KOPT-K1 (cell line): ENCODE results near the gene ITGA1.

Experiments
- H3K27ac ChIP-seq: fragments of 200-600 bp; sonication (generic); 2 replicates; pipeline ENCODE4 v1.5.1; 2016; ENCODE audit warnings: antibody characterized with exemption, mild to moderate bottlenecking, low read depth, low read length; ENCODE audit not compliant: poor library complexity, severe bottlenecking
- H3K36me3 ChIP-seq: fragments of 200-600 bp; sonication (generic); 2 replicates; pipeline ENCODE4 v1.5.1; 2017; ENCODE audit warnings: antibody characterized with exemption, mild to moderate bottlenecking, low read length, moderate library complexity; ENCODE audit not compliant: insufficient read depth
- H3K9me3 ChIP-seq: fragments of 200-600 bp; sonication (generic); 2 replicates; pipeline ENCODE4 v1.5.1; 2017; ENCODE audit warnings: antibody characterized with exemption, low read length, mild to moderate bottlenecking; ENCODE audit not compliant: insufficient read depth, poor library complexity, severe bottlenecking

Gene ITGA1

DNA sequence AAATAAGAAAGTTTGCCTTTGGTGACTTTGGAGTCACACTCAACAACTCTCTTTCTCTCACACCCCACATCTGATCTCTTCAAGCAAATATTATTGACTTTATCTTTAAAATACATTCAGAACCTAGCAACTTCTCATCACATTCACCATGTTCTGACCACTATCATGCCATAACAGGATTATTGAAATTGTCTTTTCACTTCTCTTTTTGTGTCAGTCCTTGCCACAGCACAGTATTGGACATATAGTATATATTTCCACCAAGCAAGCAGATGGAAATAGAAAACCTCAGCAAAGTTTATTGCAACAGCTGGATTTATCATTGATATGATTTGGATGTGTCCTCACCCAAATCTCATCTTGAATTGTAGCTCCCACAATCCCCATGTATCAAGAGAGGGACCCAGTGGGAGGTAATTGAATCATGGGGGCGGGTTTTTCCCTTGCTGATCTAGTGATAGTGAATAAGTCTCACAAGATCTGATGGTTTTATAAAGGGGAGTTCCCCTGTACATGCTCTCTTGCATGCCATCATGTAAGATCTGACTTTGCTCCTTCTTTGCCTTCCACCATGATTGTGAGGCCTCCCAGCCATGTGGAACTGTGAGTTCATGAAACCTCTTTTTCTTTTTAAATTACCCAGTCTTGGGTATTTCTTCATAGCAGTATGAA is 26.9 kb upstream of the ITGA1 start:
- Histone ChIP-seq H3K36me3 (no peaks in the 10 kb centered on the region), H3K27ac (no peak overlapping the region), H3K9me3 (peaks cover 4% of the 10 kb centered on the region)

DNA sequence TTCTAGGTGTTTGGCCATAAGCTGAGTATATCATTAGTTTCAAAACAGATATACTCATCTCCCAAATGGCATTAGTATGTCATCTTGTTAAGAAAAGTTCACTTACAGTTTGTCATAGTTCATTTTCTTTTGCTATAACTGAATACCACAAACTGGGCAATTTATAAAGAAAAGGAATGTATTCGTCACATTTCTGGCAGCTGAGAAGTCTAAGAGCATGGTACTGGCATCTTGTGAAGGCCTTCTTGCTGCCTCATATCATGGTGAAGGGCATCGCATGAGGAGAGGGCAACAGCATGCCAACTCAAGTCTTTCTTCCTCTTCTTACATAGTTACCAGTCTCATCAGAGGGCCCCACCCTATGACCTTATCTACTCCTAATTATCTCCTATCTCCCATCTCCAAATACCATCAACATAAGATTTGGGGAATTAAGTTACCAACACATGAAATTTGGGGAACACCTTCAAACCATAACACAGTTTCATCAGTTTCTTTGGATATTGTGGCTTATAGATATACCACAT is 20.4 kb upstream of the ITGA1 start:
- Histone ChIP-seq H3K27ac (no peak overlapping the region), H3K36me3 (no peaks in the 10 kb centered on the region), H3K9me3 (peaks cover 4% of the 10 kb centered on the region)

DNA sequence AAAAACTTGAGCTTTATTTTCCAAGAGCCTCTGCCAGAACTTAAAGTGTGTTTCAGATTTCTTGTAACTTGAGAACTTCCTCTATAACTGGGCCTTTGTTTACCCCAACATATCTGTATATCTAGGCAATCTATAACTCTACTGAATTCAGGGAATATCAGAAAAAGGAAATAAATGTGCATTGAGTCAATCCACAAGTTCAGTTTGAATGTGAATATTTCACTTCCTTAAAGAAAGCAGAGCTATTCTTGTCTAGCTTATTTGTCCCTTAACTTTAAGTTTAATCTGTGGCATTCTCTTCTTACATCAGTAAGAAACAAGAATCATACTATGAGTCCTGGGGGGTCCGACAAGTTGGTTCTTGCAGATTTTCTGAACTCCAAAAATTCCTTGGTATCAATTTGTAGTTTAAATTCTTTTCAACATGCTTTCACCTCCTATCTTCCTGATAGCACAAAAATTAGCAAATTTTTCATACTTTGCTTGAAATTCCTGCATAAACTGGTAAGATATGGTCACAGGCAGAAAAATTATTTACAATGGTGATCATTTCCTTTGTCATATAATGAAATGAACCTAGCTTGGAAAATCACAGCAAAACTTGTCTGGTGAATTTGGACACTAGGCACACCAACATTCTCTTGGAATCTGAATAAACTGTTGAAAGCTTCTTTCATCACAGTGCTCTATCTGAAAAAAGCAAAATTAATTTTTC is 19.8 kb upstream of the ITGA1 start:
- no peaks in the 10 kb centered on the region for H3K36me3 ChIP-seq
- peaks cover 4% of the 10 kb centered on the region for H3K9me3 ChIP-seq
- H3K27ac ChIP-seq: peak overlapping the region; percentile 21

DNA sequence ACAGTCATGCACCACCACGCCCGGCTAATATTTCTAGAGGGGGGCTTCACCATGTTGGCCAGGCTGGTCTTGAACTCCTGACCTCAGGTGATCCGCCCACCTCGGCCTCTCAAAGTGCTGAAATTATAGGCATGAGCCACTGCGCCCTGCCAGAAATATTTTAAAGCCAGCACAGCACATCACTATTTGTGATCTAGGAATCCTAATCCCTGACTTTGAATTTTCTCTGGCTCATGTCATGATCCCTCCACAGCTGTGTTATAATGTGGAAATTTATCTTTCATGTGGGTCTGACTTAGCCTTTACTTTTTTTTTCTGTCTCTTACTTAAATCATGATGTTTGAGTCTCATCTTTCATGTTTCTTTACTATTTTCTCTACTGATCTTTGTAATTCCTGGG is 18.7 kb upstream of the ITGA1 start:
- H3K27ac ChIP-seq: no peak overlapping the region
- H3K36me3 ChIP-seq: no peaks in the 10 kb centered on the region
- peaks cover 4% of the 10 kb centered on the region for H3K9me3 ChIP-seq

DNA sequence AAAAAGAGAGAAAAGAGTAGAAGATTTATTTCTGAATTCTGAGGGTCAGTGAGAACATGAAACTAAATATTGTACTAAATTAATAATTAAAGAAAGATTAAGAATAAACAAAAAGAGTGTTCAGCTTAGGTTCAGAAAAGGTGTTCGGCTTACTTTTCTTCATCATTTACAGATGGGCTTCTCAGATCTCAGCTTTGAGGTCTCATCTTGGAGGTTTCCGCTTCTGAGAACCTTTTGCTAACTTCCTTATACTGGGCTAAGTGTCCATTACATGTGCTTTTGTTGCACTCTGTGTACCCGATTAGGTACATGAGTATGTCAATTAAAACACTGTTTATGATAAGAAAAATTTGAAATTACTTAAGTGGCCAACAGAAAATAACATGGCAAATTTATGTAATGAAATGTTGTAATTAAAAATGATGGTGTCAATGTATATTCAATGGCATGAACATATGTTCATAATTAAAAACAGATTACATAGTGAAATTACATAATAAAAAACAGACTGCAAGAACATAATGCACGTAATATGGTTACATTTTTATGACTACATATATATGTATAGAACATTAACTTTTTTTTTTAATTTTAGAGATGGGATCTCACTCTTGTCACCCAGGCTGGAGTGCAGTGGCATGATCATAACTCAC is 17.3 kb upstream of the ITGA1 start:
- H3K27ac ChIP-seq: peak overlapping the region; percentile 84
- H3K9me3 ChIP-seq: no peaks in the 10 kb centered on the region
- no peaks in the 10 kb centered on the region for H3K36me3 ChIP-seq

DNA sequence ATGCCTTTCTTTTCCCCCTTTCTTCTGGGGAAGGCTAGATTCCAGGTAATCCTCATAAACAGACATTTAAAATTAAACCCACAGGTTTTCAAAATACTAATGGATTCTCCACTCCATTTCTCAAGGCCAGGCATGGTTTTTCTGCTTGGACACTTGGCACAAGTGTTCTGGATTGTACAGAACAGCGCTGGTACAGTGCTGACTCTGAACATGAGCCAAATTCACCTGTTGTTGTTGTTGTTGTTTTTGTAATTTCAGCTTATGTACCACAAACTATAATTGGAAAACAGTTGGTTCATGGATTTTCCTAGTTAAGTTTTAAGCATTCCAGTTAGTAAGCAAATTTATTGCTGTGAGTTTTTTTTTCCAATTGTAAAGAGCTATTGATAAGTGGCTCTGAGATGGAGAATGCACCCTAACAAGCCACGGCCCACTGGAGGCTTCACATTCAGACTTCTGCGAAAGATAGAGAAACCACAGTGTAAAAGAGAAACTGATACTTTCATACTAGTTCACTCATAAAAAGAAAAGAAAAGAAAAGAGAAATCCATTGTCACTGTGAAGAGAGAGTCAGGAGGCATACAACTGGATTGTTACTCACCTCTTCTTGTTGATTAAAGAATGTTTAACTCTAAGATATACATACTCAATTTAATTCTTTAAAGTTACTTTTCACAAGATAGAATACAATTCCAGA is 16.2 kb upstream of the ITGA1 start:
- H3K36me3 ChIP-seq: no peaks in the 10 kb centered on the region
- no peaks in the 10 kb centered on the region for H3K9me3 ChIP-seq
- H3K27ac ChIP-seq: peak overlapping the region; percentile 84

DNA sequence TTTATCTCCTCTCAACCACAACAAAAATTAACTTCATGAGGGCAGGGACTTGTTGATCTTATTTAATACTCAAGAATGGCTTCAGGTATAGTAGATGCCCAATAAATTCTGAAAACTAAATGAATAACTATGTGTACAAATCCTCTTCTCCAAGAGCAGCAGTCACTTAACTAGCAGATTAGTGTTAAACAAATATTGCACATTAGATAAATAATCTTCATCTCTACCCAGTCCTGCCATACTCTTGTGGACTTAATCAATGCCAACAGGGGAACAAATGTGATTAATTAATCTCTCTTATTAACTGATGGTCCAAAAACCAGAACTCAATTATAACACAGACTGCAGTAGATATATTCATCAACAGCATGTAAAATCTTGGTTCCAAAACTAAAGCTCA is 15.0 kb upstream of the ITGA1 start:
- H3K27ac ChIP-seq: peak overlapping the region; percentile 84
- H3K36me3 ChIP-seq: no peaks in the 10 kb centered on the region
- H3K9me3 ChIP-seq: no peaks in the 10 kb centered on the region

DNA sequence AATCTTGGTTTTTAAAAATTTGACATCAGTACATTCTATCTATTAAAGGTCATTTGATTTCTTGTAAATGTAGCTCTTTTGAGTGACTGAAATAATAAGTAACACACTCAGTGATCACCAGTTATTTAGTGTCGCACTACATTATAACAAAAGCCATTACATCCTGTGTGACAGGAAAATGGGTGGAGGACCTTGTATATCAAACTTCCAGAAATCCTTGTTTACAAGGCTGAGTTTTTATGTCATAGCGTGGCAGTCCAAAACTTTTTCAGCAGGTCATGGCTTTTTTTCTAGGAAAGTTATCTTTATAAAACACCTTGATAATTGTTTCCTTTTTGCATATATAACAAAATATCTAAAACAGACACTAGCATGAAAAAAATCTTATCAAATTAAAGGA is 14.4 kb upstream of the ITGA1 start:
- Histone ChIP-seq H3K36me3 (no peaks in the 10 kb centered on the region), H3K27ac (peak overlapping the region; percentile 84), H3K9me3 (no peaks in the 10 kb centered on the region)

DNA sequence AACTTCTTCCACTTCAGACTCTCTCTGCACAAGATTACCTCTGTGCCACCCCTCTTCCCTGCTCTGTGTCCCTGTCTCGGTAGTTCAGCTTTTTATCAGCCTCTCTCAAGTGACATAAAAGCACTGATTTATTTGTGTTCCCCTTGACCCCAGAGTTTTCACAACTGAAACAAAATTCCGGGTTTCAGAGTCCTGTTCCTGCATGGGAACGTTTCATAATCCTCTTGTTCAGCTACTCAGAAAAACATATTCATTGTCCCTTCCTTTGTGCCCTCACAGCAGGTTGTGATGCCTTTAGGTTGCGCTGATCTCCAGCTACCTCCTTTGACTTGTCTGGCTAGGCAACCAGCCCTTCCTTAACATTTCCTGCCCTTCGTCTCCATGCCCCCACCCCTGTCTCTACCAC is 13.7 kb upstream of the ITGA1 start:
- Histone ChIP-seq H3K9me3 (peaks cover 4% of the 10 kb centered on the region), H3K27ac (peak overlapping the region; percentile 84), H3K36me3 (no peaks in the 10 kb centered on the region)

DNA sequence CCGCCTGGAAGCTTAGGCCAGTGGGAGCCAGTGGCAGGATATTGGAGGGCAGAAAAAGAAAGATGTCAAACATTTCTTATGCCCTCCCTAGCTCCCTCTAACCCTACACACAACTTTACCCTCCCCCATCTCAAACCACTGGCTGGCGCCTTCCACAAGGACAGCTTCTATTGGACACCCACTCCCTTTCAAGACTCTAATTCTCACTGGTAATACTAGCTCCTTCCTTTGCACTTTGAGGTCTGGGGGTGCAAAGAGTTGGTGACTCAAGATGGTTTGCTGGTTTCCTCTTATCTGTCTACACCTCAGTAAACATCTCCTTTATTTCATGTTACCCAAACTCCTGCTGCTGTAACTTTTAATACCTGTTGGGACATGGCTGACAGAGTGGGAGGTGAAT is 11.6 kb upstream of the ITGA1 start:
- Histone ChIP-seq H3K36me3 (no peaks in the 10 kb centered on the region), H3K9me3 (peaks cover 7% of the 10 kb centered on the region), H3K27ac (peak overlapping the region; percentile 84)

DNA sequence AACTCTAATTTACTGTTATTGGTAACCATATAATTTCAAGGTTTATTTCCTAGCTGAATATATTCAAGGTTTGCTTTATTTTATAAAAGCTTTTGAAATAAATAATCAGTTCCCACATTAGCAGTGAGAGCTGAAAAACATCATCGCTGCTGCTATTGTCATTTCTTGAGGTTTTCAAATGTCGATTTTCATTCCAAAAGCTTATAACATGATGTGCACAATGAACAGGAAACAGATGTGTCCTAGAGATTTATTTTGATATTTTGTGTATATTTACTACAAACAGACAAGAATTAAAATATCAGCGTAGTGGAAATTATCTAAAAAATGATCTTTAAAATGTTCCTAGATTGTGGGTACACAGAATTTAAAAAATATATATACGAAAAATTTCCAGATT is 10.5 kb upstream of the ITGA1 start:
- peaks cover 7% of the 10 kb centered on the region for H3K9me3 ChIP-seq
- H3K36me3 ChIP-seq: no peaks in the 10 kb centered on the region
- no peak overlapping the region for H3K27ac ChIP-seq

DNA sequence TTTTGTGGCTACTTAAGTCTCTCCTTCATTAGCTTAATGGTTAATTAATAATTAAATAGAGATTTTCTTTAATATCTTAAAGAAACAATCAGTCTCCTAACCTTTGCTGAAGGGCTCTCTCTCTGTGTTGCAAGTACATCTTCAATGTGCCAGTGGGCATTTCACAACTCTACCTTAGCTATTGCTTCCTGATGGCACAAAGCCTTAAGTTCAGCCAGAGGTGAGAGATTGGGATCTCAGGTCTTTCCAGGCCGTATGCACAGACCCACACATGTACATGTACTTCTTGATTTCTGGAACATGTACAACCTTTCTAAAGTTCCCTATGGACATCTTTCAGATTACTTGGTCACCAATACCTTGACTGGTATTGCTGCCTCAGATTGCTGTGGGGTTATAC is 8.9 kb upstream of the ITGA1 start:
- no peak overlapping the region for H3K27ac ChIP-seq
- no peaks in the 10 kb centered on the region for H3K36me3 ChIP-seq
- peaks cover 7% of the 10 kb centered on the region for H3K9me3 ChIP-seq

DNA sequence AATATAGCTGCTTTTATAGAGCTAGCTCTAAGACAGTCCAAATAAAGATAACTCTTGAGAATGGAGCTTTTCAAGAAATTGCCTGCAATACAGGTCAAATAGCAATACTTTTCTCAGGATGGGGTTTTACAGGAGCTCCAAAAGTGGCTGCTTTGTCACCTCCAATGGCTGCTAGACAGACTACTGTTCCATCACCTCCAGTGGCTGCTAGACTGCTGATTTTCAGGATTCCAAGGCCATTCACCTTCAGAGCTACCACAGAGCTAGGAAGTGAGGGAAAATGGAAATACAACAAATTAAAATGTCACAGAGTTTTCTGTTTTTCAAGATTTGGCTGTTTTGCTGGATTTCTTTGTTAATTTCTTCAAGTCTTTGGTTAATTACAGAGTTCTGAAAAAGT is 8.5 kb upstream of the ITGA1 start:
- Histone ChIP-seq H3K36me3 (no peaks in the 10 kb centered on the region), H3K9me3 (peaks cover 7% of the 10 kb centered on the region), H3K27ac (no peak overlapping the region)

DNA sequence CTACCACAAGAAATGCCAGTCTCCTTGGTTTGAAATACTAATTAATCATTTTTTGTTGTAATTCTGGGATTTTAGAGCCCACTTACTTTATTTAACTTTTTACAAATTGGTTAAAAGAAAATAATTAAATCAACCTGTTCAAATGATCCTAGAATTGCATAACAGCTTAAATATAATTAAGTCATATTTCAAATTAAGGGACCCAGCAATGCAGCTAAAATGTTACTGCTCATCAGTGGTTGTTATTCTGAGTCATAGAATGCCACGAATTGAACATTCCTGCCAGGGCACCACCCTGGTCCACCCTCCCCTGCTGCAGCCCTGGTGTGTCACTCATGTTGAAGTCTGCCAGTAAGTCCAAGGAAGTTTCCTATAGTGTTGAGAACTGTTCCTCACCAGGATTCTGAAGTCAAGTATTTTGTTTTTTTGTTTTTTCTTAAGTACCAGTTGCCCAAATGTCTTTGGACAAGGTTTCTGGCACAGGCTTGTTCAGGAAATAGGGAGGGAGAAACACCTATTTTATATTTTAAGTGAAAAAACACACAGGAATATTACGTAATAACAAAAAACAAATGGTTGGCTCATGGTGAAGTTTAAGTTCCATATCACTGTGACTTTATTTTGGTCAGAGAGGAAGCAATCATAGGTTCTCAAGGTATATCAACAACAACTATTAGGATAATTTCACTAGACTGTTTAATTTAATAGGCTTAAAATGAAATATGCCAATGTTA is 4.3 kb upstream of the ITGA1 start:
- Histone ChIP-seq H3K27ac (no peak overlapping the region), H3K9me3 (peaks cover 7% of the 10 kb centered on the region), H3K36me3 (no peaks in the 10 kb centered on the region)
